GM12878 (cell line): ENCODE data around the gene UBE2D1. TPM values are rescaled to one million over a fixed set of nuclear protein-coding genes. Genes with fewer than 3 reads are reported as not detected.

ENCODE experiments used
- ATAC-seq: fragments of 200-7000 bp; cut with Tn5 transposase; 3 replicates; pipeline ENCODE4 v1.9.1; 2020; ENCODE audit warnings: mild to moderate bottlenecking, moderate library complexity
- BruUV-seq: library from RNA; stranded (reverse); fragments of 400-500 nt; replicated peaks from 2 replicates; lab custom pipeline; 2021; lab: Mats Ljungman, UMichigan
- CTCF ChIA-PET: fragments of 300-600 bp; sonication (Branson Sonifier 250); formaldehyde crosslinking; extraction: SDS; loops from one replicate; lab custom pipeline; 2021; ENCODE audit warnings: inconsistent platforms; lab: Yijun Ruan, JAX
- POLR2A ChIA-PET: fragments of 350-600 bp; formaldehyde crosslinking; extraction: SDS; loops from one replicate; lab custom pipeline; 2021; ENCODE audit warnings: inconsistent platforms; lab: Charles Lee
- RAD21 ChIA-PET: fragments of 300-600 bp; sonication (Branson Sonifier 250); formaldehyde crosslinking; loops from one replicate; lab custom pipeline; 2023; ENCODE audit warnings: antibody characterized with exemption; ENCODE audit not compliant: unreplicated experiment; lab: Charles Lee
- SMC1A ChIA-PET: fragments of 300-600 bp; sonication (Branson Sonifier 250); formaldehyde crosslinking; loops from one replicate; lab custom pipeline; 2023; ENCODE audit not compliant: unreplicated experiment, uncharacterized antibody; lab: Charles Lee
- DNase-seq: peaks from one replicate; pipeline ENCODE4 v3.0.0-alpha.2; 2011; ENCODE audit warnings: low read depth, low spot score
- FAIRE-seq: peaks from 3 replicates; lab custom pipeline; 2011; peaks lifted over from hg19 to GRCh38; lab: Jason Lieb, UNC
- H2AFZ ChIP-seq: 2 replicates; pipeline ENCODE4 v1.6.0; 2011; ENCODE audit warnings: low read depth, low read length, control low read depth; ENCODE audit not compliant: control insufficient read depth
- H3K27ac ChIP-seq: 2 replicates; pipeline ENCODE4 v1.5.1; 2011; ENCODE audit warnings: control low read depth; ENCODE audit not compliant: control insufficient read depth, insufficient read depth
- H3K27me3 ChIP-seq, 2 experiments: replicated peaks in 1 of 2; 2 replicates each; pipeline versions ENCODE4 v1.6.0 to v1.6.1; 2011; ENCODE audit warnings: low read length in 1 of 2; ENCODE audit not compliant: control insufficient read depth in 2 of 2, insufficient read depth in 2 of 2
- H3K36me3 ChIP-seq, 2 experiments: 2 replicates each; pipeline ENCODE4 v1.5.1; 2011; ENCODE audit warnings: low read length in 1 of 2; ENCODE audit not compliant: control insufficient read depth in 2 of 2, insufficient read depth in 2 of 2
- H3K4me1 ChIP-seq: 2 replicates; pipeline ENCODE4 v1.6.1; 2011; ENCODE audit warnings: mild to moderate bottlenecking, low read length, moderate library complexity, mixed read lengths; ENCODE audit not compliant: control insufficient read depth, insufficient read depth
- H3K4me2 ChIP-seq: 2 replicates; pipeline ENCODE4 v1.6.0; 2011; ENCODE audit warnings: control low read depth; ENCODE audit not compliant: control insufficient read depth, insufficient read depth
- H3K4me3 ChIP-seq: fragments of 200-600 bp; sonication (generic); 2 replicates; pipeline ENCODE4 v1.5.1; 2016
- H3K79me2 ChIP-seq: 2 replicates; pipeline ENCODE4 v1.6.0; 2011; ENCODE audit warnings: low read length; ENCODE audit not compliant: control insufficient read depth, insufficient read depth
- H3K9ac ChIP-seq: 2 replicates; pipeline ENCODE4 v1.8.0; 2011; ENCODE audit warnings: low read length, control low read depth, mixed read lengths; ENCODE audit not compliant: control insufficient read depth, insufficient read depth
- H3K9me3 ChIP-seq: replicated peaks from 3 replicates; pipeline ENCODE4 v1.5.1; 2011; ENCODE audit warnings: mild to moderate bottlenecking, low read length; ENCODE audit not compliant: control insufficient read depth, insufficient read depth
- H4K20me1 ChIP-seq: 2 replicates; pipeline ENCODE4 v1.6.0; 2011; ENCODE audit not compliant: control insufficient read depth, insufficient read depth
- CBFB ChIP-seq: IDR thresholded peaks from 2 replicates; pipeline ENCODE4 v1.6.1; 2016; ENCODE audit warnings: antibody characterized with exemption, low read depth
- CHD1 ChIP-seq: IDR thresholded peaks from 2 replicates; pipeline ENCODE4 v1.6.1; 2012; ENCODE audit warnings: low read depth, low read length, improper control_type of control experiment
- CHD2 ChIP-seq: IDR thresholded peaks from 2 replicates; pipeline ENCODE4 v1.6.1; 2011; ENCODE audit warnings: low read depth, low read length, improper control_type of control experiment, borderline replicate concordance
- CREB1 ChIP-seq: IDR thresholded peaks from 2 replicates; pipeline ENCODE4 v1.6.1; 2012; ENCODE audit warnings: low read depth, mild to moderate bottlenecking, inconsistent platforms
- FOS ChIP-seq: IDR thresholded peaks from 3 replicates; pipeline ENCODE4 v1.6.1; 2011; ENCODE audit warnings: borderline replicate concordance; ENCODE audit not compliant: insufficient read length; ENCODE audit errors: extremely low read depth
- IKZF1 ChIP-seq: fragments of 450-650 bp; conservative IDR thresholded peaks from 2 replicates; pipeline ENCODE4 v1.6.1; 2017; ENCODE audit warnings: antibody characterized with exemption, mild to moderate bottlenecking
- JUND ChIP-seq: IDR thresholded peaks from 2 replicates; pipeline ENCODE4 v1.6.1; 2012; ENCODE audit warnings: low read depth, mild to moderate bottlenecking, low read length, improper control_type of control experiment, moderate library complexity
- MXI1 ChIP-seq: fragments of 150-350 bp; IDR thresholded peaks from 2 replicates; pipeline ENCODE4 v1.6.1; 2011; ENCODE audit warnings: low read depth, mild to moderate bottlenecking, inconsistent platforms, low read length, improper control_type of control experiment
- SMAD5 ChIP-seq: IDR thresholded peaks from 2 replicates; pipeline ENCODE4 v1.6.1; 2016; ENCODE audit warnings: antibody characterized with exemption, low read depth
- SUZ12 ChIP-seq: fragments of 200-600 bp; sonication (generic); IDR thresholded peaks from one replicate; pipeline ENCODE4 v1.6.1; 2018; ENCODE audit warnings: antibody characterized with exemption, mild to moderate bottlenecking; ENCODE audit not compliant: unreplicated experiment
- TBL1XR1 ChIP-seq: IDR thresholded peaks from 2 replicates; pipeline ENCODE4 v1.6.1; 2012; ENCODE audit warnings: low read depth, low read length, improper control_type of control experiment
- WRNIP1 ChIP-seq: IDR thresholded peaks from 2 replicates; pipeline ENCODE4 v1.6.1; 2011; ENCODE audit warnings: low read depth, low read length, improper control_type of control experiment, borderline replicate concordance
- YY1 ChIP-seq: IDR thresholded peaks from 2 replicates; pipeline ENCODE4 v1.6.1; 2011; ENCODE audit warnings: low read depth, mild to moderate bottlenecking, low read length
- ZNF207 ChIP-seq: fragments of 450-650 bp; IDR thresholded peaks from 2 replicates; pipeline ENCODE4 v1.6.1; 2014; ENCODE audit warnings: antibody characterized with exemption, mild to moderate bottlenecking, borderline replicate concordance
- WGBS: methylation state at CpG from one replicate; pipeline ENCODE4 v1.1.6; 2016; ENCODE audit warnings: low lambda C conversion rate; ENCODE audit not compliant: insufficient replicate concordance, insufficient coverage; ENCODE audit errors: missing lambda C conversion rate; 5-methylcytosine and 5-hydroxymethylcytosine counted together
- in situ Hi-C: fragments of 300-500 bp; cut with MboI; formaldehyde crosslinking; loops from 9 replicates; pipeline ENCODE4 v1.14.3; 2018; ENCODE audit warnings: mixed read lengths
- intact Hi-C: fragments of 100-400 bp; cut with micrococcal nuclease; formaldehyde crosslinking; loops from one replicate; pipeline ENCODE4 v1.14.2; 2022; ENCODE audit not compliant: unreplicated experiment
- polyA plus RNA-seq, 11 experiments: library from polyadenylated mRNA; depleted of rRNA in 4 of 11; unstranded in 6 of 11; stranded (reverse) in 5 of 11; fragments of >200 nt; fragmentation: Nextera tagmentation in 4 of 11; fragmentation: Illumina TruSeq in 1 of 11; extraction: Ambion mirVana in 4 of 11; extraction: Trizol in 1 of 11; gene quantifications; 1 replicate in 1 of 11; 2 replicates in 10 of 11; pipeline versions ENCODE4 v1.2.1 to v1.2.3, GENCODE V29; 2011 to 2016; ENCODE audit warnings: inconsistent platforms in 2 of 11, missing spikeins in 2 of 11, low read depth in 1 of 11
- total RNA-seq, 4 experiments: library from RNA; depleted of rRNA in 3 of 4; stranded (reverse); fragments of >200 nt in 3 of 4; fragmentation: Illumina TruSeq in 1 of 4; extraction: Trizol in 1 of 4; gene quantifications; 2 replicates each; pipeline versions ENCODE4 v1.2.1 to v1.2.3, GENCODE V29; 2013 to 2021
- TF ChIP-seq, protein P1 (sequence below): IDR thresholded peaks from 2 replicates; pipeline ENCODE4 v1.6.1; 2012; ENCODE audit warnings: low read length, inconsistent platforms
- TF ChIP-seq, protein P2 (sequence below): fragments of 450-650 bp; IDR thresholded peaks from 2 replicates; pipeline ENCODE4 v1.6.1; 2017; ENCODE audit warnings: low read depth, mild to moderate bottlenecking, moderate library complexity
- TF ChIP-seq, protein P3 (sequence below): fragments of 450-650 bp; IDR thresholded peaks from 2 replicates; pipeline ENCODE4 v1.6.1; 2017; ENCODE audit warnings: antibody characterized with exemption, mild to moderate bottlenecking, moderate library complexity

UBE2D1 gene
- total and polyA plus RNA-seq, 10 of the 15 experiments (the other 5 are each of a cell fraction or from before 2014, with no cell fraction given): 6.1 to 32.0 (median 15.5) TPM

DNA sequence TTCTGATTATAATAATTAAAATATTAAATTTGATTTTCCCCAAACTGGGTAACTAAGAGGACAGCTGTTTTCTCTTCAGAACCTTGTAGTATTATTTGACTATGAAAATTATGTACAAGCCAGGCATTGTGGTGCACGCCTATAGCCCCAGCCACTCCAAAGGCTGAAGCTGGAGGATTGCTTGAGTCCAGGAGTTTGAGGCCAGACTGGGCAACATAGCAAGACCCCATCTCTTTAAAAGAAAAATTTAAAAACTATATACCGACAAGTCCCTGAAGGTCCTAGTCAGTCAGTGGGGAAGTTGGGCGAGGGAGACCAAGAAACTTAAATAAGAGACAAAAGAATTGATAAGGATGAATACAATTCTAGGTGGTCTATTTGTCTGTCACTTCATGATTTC lies 27.1 kb upstream of the UBE2D1 start:
- no peak overlapping the region for H3K9ac ChIP-seq
- H3K79me2 ChIP-seq: no peaks in the 10 kb centered on the region
- intact Hi-C loops (no loop called here), in situ Hi-C loops (no loop called here)
- H3K36me3 ChIP-seq: no peaks in the 10 kb centered on the region
- FAIRE-seq: no peak
- no peak overlapping the region for H3K4me2 ChIP-seq
- SMC1A ChIA-PET: interaction anchor here (1.1 to 1.5 kb wide), 3 partner anchors 8 to 42 kb away, joined by 3 to 7 read pairs (median 3); no protein-coding TSS in a partner anchor
- no peak for ATAC-seq
- H2AFZ ChIP-seq: no peak overlapping the region
- POLR2A ChIA-PET: no interaction called here
- no peaks in the 10 kb centered on the region for H3K9me3 ChIP-seq
- no peak for DNase-seq
- H3K27ac ChIP-seq: no peak overlapping the region
- no peaks in the 10 kb centered on the region for H3K27me3 ChIP-seq
- RAD21 ChIA-PET: interaction anchor here (1.2 kb wide), 1 partner anchor 84 kb away, joined by 3 read pairs; no protein-coding TSS in a partner anchor
- H3K4me1 ChIP-seq: no peaks in the 10 kb centered on the region
- H4K20me1 ChIP-seq: no peaks in the 10 kb centered on the region
- 73% methylated on average over 3 of the region's 3 CpGs for WGBS
- no peak overlapping the region for H3K4me3 ChIP-seq
- CTCF ChIA-PET: interaction anchor here (0.7 to 2.1 kb wide), 6 partner anchors 14 to 223 kb away, joined by 3 to 7 read pairs (median 4); partner anchors contain the start of gene TFAM
- BruUV-seq: no TSS peak
- TF ChIP-seq YY1 (no peak), CHD1 (no peak), JUND (no peak), TBL1XR1 (no peak), IKZF1 (no peak), CBFB (no peak), SUZ12 (no peak), SMAD5 (no peak), MXI1 (no peak), FOS (no peak), CHD2 (no peak), WRNIP1 (no peak), ZNF207 (no peak), CREB1 (no peak)
- TF ChIP-seq, protein P1, sequence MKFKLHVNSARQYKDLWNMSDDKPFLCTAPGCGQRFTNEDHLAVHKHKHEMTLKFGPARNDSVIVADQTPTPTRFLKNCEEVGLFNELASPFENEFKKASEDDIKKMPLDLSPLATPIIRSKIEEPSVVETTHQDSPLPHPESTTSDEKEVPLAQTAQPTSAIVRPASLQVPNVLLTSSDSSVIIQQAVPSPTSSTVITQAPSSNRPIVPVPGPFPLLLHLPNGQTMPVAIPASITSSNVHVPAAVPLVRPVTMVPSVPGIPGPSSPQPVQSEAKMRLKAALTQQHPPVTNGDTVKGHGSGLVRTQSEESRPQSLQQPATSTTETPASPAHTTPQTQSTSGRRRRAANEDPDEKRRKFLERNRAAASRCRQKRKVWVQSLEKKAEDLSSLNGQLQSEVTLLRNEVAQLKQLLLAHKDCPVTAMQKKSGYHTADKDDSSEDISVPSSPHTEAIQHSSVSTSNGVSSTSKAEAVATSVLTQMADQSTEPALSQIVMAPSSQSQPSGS: no peak
- TF ChIP-seq, protein P2, sequence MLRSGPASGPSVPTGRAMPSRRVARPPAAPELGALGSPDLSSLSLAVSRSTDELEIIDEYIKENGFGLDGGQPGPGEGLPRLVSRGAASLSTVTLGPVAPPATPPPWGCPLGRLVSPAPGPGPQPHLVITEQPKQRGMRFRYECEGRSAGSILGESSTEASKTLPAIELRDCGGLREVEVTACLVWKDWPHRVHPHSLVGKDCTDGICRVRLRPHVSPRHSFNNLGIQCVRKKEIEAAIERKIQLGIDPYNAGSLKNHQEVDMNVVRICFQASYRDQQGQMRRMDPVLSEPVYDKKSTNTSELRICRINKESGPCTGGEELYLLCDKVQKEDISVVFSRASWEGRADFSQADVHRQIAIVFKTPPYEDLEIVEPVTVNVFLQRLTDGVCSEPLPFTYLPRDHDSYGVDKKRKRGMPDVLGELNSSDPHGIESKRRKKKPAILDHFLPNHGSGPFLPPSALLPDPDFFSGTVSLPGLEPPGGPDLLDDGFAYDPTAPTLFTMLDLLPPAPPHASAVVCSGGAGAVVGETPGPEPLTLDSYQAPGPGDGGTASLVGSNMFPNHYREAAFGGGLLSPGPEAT: no peak
- TF ChIP-seq, protein P3, sequence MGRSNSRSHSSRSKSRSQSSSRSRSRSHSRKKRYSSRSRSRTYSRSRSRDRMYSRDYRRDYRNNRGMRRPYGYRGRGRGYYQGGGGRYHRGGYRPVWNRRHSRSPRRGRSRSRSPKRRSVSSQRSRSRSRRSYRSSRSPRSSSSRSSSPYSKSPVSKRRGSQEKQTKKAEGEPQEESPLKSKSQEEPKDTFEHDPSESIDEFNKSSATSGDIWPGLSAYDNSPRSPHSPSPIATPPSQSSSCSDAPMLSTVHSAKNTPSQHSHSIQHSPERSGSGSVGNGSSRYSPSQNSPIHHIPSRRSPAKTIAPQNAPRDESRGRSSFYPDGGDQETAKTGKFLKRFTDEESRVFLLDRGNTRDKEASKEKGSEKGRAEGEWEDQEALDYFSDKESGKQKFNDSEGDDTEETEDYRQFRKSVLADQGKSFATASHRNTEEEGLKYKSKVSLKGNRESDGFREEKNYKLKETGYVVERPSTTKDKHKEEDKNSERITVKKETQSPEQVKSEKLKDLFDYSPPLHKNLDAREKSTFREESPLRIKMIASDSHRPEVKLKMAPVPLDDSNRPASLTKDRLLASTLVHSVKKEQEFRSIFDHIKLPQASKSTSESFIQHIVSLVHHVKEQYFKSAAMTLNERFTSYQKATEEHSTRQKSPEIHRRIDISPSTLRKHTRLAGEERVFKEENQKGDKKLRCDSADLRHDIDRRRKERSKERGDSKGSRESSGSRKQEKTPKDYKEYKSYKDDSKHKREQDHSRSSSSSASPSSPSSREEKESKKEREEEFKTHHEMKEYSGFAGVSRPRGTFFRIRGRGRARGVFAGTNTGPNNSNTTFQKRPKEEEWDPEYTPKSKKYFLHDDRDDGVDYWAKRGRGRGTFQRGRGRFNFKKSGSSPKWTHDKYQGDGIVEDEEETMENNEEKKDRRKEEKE: no peak
